Measurements from ENCODE around the gene DNAJA3.

DNAJA3 gene

GRCh38 chr16:4452674-4453073 lies 27.0 kb downstream of the DNAJA3 start:
- TF ChIP-seq L3MBTL2 (conservative IDR thresholded peaks at IDR 0.05), result no peak
- TF ChIP-seq SUZ12 (IDR thresholded peaks at IDR 0.05), result no peak
- TF ChIP-seq BHLHE40 (IDR thresholded peaks at IDR 0.05; ENCODE audit: borderline replicate concordance), result no peak
- TF ChIP-seq SP1 (IDR thresholded peaks at IDR 0.05), result no peak
- TF ChIP-seq PKNOX1 (IDR thresholded peaks at IDR 0.05), result no peak
- TF ChIP-seq TARDBP (IDR thresholded peaks at IDR 0.05), result no peak
- TF ChIP-seq LEF1 (IDR thresholded peaks at IDR 0.05; ENCODE audit: borderline replicate concordance), result no peak
- TF ChIP-seq FOXA1 (IDR thresholded peaks at IDR 0.05), result no peak
- TF ChIP-seq ZNF384 (IDR thresholded peaks at IDR 0.05), result no peak
- TF ChIP-seq HDGF (IDR thresholded peaks at IDR 0.05; ENCODE audit: borderline replicate concordance), result no peak
- TF ChIP-seq CTBP1 (IDR thresholded peaks at IDR 0.05; ENCODE audit: borderline replicate concordance), result no peak
- POLR2A ChIA-PET, result interaction anchor here (1.2 kb wide), 1 partner anchor 24 kb away, joined by 3 read pairs; the partner anchor contains the start of gene HMOX2
- no peak for DNase-seq (ENCODE audit: extremely low spot score)
- CTCF ChIA-PET, result no interaction called here

- POLR2A ChIA-PET, result no interaction called here
- DNase-seq (ENCODE audit: extremely low spot score), result no peak
- no peak for TF ChIP-seq L3MBTL2 (conservative IDR thresholded peaks at IDR 0.05)
- TF ChIP-seq NFRKB (IDR thresholded peaks at IDR 0.05), result no peak
- no peak for TF ChIP-seq ARNT (IDR thresholded peaks at IDR 0.05)
- no peak for TF ChIP-seq ELF4 (IDR thresholded peaks at IDR 0.05)
- TF ChIP-seq SUZ12 (IDR thresholded peaks at IDR 0.05), result no peak
- TF ChIP-seq LEF1 (IDR thresholded peaks at IDR 0.05; ENCODE audit: borderline replicate concordance), result no peak
- TF ChIP-seq ZNF384 (IDR thresholded peaks at IDR 0.05), result no peak
- no peak for TF ChIP-seq SP1 (IDR thresholded peaks at IDR 0.05)
- CTCF ChIA-PET, result no interaction called here
Measured at GRCh38 chr16:4454623-4455022, 29.0 kb downstream of the DNAJA3 start.

GRCh38 chr16:4455081-4455480 lies 29.4 kb downstream of the DNAJA3 start:
- POLR2A ChIA-PET, result no interaction called here
- DNase-seq (ENCODE audit: extremely low spot score), result no peak
- no peak for TF ChIP-seq FOXA1 (IDR thresholded peaks at IDR 0.05)
- no peak for TF ChIP-seq CTBP1 (IDR thresholded peaks at IDR 0.05; ENCODE audit: borderline replicate concordance)
- no peak for TF ChIP-seq BHLHE40 (IDR thresholded peaks at IDR 0.05; ENCODE audit: borderline replicate concordance)
- no peak for TF ChIP-seq LEF1 (IDR thresholded peaks at IDR 0.05; ENCODE audit: borderline replicate concordance)
- TF ChIP-seq HDGF (IDR thresholded peaks at IDR 0.05; ENCODE audit: borderline replicate concordance), result no peak
- TF ChIP-seq SUZ12 (IDR thresholded peaks at IDR 0.05), result no peak
- no peak for TF ChIP-seq NFRKB (IDR thresholded peaks at IDR 0.05)
- no peak for TF ChIP-seq SP1 (IDR thresholded peaks at IDR 0.05)
- no peak for TF ChIP-seq FOXM1 (IDR thresholded peaks at IDR 0.05; ENCODE audit: borderline replicate concordance)
- no peak for TF ChIP-seq FOXK2 (IDR thresholded peaks at IDR 0.05)
- no peak for TF ChIP-seq PKNOX1 (IDR thresholded peaks at IDR 0.05)
- no peak for TF ChIP-seq L3MBTL2 (conservative IDR thresholded peaks at IDR 0.05)
- no peak for TF ChIP-seq TARDBP (IDR thresholded peaks at IDR 0.05)
- CTCF ChIA-PET, result no interaction called here

DNA sequence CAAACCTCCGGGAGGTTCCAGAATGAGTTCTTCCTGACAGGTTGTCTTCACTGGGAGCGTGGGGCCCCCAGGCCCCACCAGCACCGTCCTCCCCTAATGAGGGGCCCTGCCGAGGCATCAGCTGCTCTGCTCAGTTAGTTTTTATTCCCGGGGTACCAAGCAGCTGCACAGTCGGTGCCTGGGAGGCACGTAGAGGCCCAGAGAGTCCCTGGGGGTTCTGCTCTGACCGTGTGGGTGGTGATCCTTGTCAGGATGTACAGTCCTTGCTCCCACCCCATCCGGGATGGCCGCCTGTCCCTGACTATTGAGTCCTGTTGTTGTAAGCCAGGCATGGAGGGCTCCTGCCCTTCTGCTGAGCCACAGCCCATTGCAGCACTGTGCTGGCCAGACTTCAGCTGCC lies 30.3 kb downstream of the DNAJA3 start:
- ChIA-PET CTCF (no interaction called here), POLR2A (no interaction called here)

GRCh38 chr16:4460936-4461249 lies 35.2 kb downstream of the DNAJA3 start:
- ChIA-PET CTCF (interaction anchor here (0.6 kb wide), 2 partner anchors 16 to 17 kb away, joined by 3 read pairs; no protein-coding TSS in a partner anchor), POLR2A (no interaction called here)
- TF ChIP-seq ZNF384 (IDR thresholded peaks at IDR 0.05) (no peak), FOXA1 (IDR thresholded peaks at IDR 0.05) (no peak), L3MBTL2 (conservative IDR thresholded peaks at IDR 0.05) (no peak), BHLHE40 (IDR thresholded peaks at IDR 0.05; ENCODE audit: borderline replicate concordance) (no peak), ARNT (IDR thresholded peaks at IDR 0.05) (no peak), SUZ12 (IDR thresholded peaks at IDR 0.05) (no peak), NFRKB (IDR thresholded peaks at IDR 0.05) (no peak), SP1 (IDR thresholded peaks at IDR 0.05) (no peak), ELF4 (IDR thresholded peaks at IDR 0.05) (no peak), CTBP1 (IDR thresholded peaks at IDR 0.05; ENCODE audit: borderline replicate concordance) (no peak), PKNOX1 (IDR thresholded peaks at IDR 0.05) (no peak), TARDBP (IDR thresholded peaks at IDR 0.05) (no peak), LEF1 (IDR thresholded peaks at IDR 0.05; ENCODE audit: borderline replicate concordance) (no peak), HDGF (IDR thresholded peaks at IDR 0.05; ENCODE audit: borderline replicate concordance) (no peak), FOXM1 (IDR thresholded peaks at IDR 0.05; ENCODE audit: borderline replicate concordance) (no peak), FOXK2 (IDR thresholded peaks at IDR 0.05) (no peak)
- no peak for DNase-seq (ENCODE audit: extremely low spot score)

More for the DNA sequence above, 30.3 kb downstream of the DNAJA3 start:
- DNase-seq (ENCODE audit: extremely low spot score), result no peak
- TF ChIP-seq NFRKB (IDR thresholded peaks at IDR 0.05) (no peak), FOXM1 (IDR thresholded peaks at IDR 0.05; ENCODE audit: borderline replicate concordance) (no peak), BHLHE40 (IDR thresholded peaks at IDR 0.05; ENCODE audit: borderline replicate concordance) (no peak), CTBP1 (IDR thresholded peaks at IDR 0.05; ENCODE audit: borderline replicate concordance) (no peak), TARDBP (IDR thresholded peaks at IDR 0.05) (no peak)

DNA sequence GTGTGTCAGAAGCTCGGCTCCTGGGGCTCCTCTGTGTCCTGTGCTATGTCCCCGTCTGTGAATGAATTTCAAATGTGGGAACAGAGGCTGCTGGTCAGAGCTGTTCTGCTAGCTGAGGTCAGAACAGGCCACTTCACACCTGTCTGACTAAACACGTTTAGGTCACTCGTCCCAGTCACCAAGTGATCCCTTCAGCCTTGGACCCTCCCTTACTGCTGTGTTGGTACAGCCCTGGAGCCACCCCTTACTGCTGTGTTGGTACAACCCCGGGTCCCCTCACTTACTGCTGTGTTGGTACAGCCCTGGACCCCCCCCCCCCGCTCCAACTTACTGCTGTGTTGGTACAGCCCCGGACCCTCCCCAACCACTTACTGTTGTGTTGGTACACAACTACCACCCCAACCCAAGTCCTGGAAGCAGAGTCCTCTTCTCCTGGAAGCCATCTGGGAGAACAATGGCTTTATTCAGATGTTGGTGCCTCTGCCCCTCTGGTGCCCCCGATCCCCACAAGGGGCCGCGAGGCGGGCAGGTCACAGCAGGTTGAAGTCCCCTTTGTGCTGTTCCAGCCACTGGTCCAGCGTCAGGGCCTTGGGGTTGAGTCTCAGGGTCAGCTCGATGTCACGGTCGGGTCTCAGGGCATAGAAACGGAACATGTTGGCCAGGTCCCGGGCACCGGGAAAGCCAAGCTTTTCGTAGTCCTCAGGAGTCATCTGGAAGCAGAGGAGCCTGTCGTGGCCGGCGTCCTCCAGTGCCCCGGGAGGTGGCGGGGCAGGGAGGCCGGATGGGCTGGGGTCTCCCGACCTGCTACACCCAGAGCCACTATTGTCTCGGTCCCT lies 35.8 kb downstream of the DNAJA3 start:
- POLR2A ChIA-PET, result no interaction called here
- TF ChIP-seq LEF1 (IDR thresholded peaks at IDR 0.05; ENCODE audit: borderline replicate concordance) (no peak), ELF4 (IDR thresholded peaks at IDR 0.05) (no peak), FOXA1 (IDR thresholded peaks at IDR 0.05) (no peak), NFRKB (IDR thresholded peaks at IDR 0.05) (no peak), ZNF384 (IDR thresholded peaks at IDR 0.05) (no peak), SUZ12 (IDR thresholded peaks at IDR 0.05) (no peak), TARDBP (IDR thresholded peaks at IDR 0.05) (no peak), BHLHE40 (IDR thresholded peaks at IDR 0.05; ENCODE audit: borderline replicate concordance) (no peak)
- CTCF ChIA-PET, result interaction anchor here (0.6 kb wide), 1 partner anchor 17 kb away, joined by 3 read pairs; no protein-coding TSS in a partner anchor
- DNase-seq (ENCODE audit: extremely low spot score), result no peak
